Activated B cell treated with CpG ODN at 0.5 μM for 24 hours (primary cell): ENCODE results near the gene CHMP2A. TPM values are rescaled to one million over a fixed set of nuclear protein-coding genes. Genes with fewer than 3 reads are reported as not detected.
"Not testable (repeated sequence)": the region's sequence is repeated elsewhere in the genome, so short reads cannot be mapped to it uniquely, and the experiment has no call there.

Experiments
- ATAC-seq: fragments of 200-7000 bp; cut with Tn5 transposase; one replicate; pipeline ENCODE4 v1.10.0; 2021; ENCODE audit warnings: low read depth, mild to moderate bottlenecking, moderate library complexity
- CTCF ChIA-PET: fragments of 350-600 bp; sonication (Branson Sonifier 250); formaldehyde crosslinking; loops from one replicate; lab custom pipeline; 2021; ENCODE audit warnings: antibody characterized with exemption; lab: Charles Lee
- POLR2A ChIA-PET: fragments of 350-600 bp; sonication (Branson Sonifier 250); formaldehyde crosslinking; loops from one replicate; lab custom pipeline; 2021; ENCODE audit warnings: antibody characterized with exemption; lab: Charles Lee
- DNase-seq: peaks from one replicate; pipeline ENCODE4 v3.0.0; 2022
- H3K27ac Mint-ChIP-seq: one replicate; pipeline ENCODE4 v1.8.0; 2020; ENCODE audit warnings: mixed read lengths
- H3K27me3 Mint-ChIP-seq: one replicate; pipeline ENCODE4 v1.8.0; 2021; ENCODE audit warnings: mixed read lengths
- H3K36me3 Mint-ChIP-seq: one replicate; pipeline ENCODE4 v1.8.0; 2021; ENCODE audit warnings: low read depth, mixed read lengths
- H3K4me1 Mint-ChIP-seq: one replicate; pipeline ENCODE4 v1.8.0; 2021; ENCODE audit warnings: mixed read lengths
- H3K4me3 Mint-ChIP-seq: one replicate; pipeline ENCODE4 v1.8.0; 2020; ENCODE audit warnings: mild to moderate bottlenecking, mixed read lengths
- H3K9me3 Mint-ChIP-seq: one replicate; pipeline ENCODE4 v1.8.0; 2020; ENCODE audit warnings: mixed read lengths
- intact Hi-C: fragments of 100-400 bp; cut with micrococcal nuclease; formaldehyde crosslinking; loops from one replicate; pipeline ENCODE4 v1.15.1; 2024
- total RNA-seq: library from RNA; stranded (reverse); gene quantifications from 2 replicates; pipeline ENCODE4 v1.2.3, GENCODE V29; 2022
- TF ChIP-seq, protein P1 (sequence below): fragments of 200-600 bp; IDR thresholded peaks from one replicate; pipeline ENCODE4 v1.8.0; 2022; ENCODE audit warnings: antibody characterized with exemption, mild to moderate bottlenecking

CHMP2A gene
- total RNA-seq, 1 donor from 2014 or later: 95.6 TPM

DNA sequence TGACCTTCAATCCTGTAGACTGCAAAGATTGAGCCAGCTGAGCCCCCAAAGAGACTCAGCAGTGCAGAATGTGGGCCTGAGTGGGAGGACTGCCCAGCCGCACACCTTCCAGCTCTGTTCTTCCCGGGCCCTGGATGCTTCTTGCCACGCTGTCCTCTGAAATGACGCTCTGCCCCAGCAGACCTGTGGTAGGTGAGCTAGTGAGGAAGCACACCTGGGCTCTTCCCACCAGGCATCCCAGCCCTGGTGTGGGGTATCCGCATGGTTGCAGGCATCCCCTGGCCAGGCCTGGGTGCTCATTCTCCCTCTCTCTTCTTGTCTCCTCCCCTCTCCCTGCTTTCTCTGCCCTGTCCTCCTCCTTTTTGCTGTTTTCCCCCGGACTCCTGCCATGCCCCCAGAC is 28.1 kb upstream of the CHMP2A start:
- POLR2A ChIA-PET: no interaction called here
- TF ChIP-seq, protein P1, sequence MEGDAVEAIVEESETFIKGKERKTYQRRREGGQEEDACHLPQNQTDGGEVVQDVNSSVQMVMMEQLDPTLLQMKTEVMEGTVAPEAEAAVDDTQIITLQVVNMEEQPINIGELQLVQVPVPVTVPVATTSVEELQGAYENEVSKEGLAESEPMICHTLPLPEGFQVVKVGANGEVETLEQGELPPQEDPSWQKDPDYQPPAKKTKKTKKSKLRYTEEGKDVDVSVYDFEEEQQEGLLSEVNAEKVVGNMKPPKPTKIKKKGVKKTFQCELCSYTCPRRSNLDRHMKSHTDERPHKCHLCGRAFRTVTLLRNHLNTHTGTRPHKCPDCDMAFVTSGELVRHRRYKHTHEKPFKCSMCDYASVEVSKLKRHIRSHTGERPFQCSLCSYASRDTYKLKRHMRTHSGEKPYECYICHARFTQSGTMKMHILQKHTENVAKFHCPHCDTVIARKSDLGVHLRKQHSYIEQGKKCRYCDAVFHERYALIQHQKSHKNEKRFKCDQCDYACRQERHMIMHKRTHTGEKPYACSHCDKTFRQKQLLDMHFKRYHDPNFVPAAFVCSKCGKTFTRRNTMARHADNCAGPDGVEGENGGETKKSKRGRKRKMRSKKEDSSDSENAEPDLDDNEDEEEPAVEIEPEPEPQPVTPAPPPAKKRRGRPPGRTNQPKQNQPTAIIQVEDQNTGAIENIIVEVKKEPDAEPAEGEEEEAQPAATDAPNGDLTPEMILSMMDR: no peak
- peaks cover 22% of the 10 kb centered on the region for H3K4me1 Mint-ChIP-seq
- H3K27me3 Mint-ChIP-seq: no peaks in the 10 kb centered on the region
- DNase-seq (no peak), ATAC-seq (no peak)
- no peak overlapping the region for H3K27ac Mint-ChIP-seq
- peaks cover 18% of the 10 kb centered on the region for H3K36me3 Mint-ChIP-seq
- H3K9me3 Mint-ChIP-seq: no peaks in the 10 kb centered on the region
- intact Hi-C loops: no loop called here
- no peak overlapping the region for H3K4me3 Mint-ChIP-seq
- CTCF ChIA-PET: no interaction called here

DNA sequence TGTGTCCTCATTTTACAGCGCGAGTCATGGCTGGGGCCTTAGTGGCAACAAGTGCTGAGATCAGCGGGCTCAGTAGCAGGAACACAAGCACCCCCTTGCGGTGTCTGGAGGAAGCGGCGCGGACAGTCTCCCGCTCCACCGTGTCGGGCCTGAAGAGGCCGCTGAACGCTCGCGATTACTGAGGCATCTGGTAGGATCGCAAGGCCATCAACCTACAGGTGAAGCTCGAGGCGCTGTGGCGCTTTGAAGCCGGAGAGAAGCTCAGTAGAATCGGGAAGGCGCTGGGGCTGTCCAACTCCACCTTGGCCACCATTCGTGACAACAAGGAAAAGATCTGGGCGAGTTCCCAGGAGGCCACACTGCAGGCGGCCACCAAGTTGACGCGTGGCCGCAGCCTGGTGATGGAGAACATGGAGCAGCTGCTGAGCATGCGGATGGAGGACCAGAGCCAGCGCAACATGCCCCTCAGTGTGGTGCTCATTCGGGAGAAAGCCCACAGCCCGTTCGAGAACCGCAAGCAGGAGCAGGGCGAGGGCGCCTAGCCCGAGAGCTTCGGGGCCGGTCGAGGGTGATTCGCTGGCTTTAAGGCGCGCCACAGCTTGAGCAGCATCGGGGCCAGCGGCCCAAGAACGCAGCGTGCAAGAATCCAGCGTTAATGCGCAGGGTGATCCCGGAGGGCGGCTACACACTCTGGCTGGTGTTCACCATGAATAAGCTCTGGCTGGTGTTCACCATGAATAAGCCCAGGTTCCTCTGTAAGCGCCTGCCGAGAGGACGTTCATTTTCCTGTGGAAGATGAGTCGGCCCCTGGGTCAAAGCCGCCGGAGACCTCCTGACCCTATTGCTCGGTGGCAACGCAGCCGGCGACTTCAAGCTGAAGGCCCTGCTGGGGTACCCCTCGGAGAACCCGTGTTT is 26.6 kb upstream of the CHMP2A start:
- POLR2A ChIA-PET: interaction anchor here (1.0 to 2.2 kb wide), 5 partner anchors 22 to 68 kb away, joined by 4 to 17 read pairs (median 5); partner anchors contain the start of genes TRIM28, UBE2M and ZBTB45
- Mint-ChIP-seq H3K27ac (peak overlapping the region; percentile 41), H3K27me3 (no peaks in the 10 kb centered on the region), H3K9me3 (no peaks in the 10 kb centered on the region), H3K36me3 (peaks cover 18% of the 10 kb centered on the region), H3K4me3 (no peak overlapping the region), H3K4me1 (peaks cover 23% of the 10 kb centered on the region)
- TF ChIP-seq, protein P1: no peak
- ATAC-seq (peak; percentile 99), DNase-seq (peak; percentile 73)
- CTCF ChIA-PET: interaction anchor here (1.4 to 4.3 kb wide), 3 partner anchors 61 to 71 kb away, joined by 3 to 62 read pairs (median 14); partner anchors contain the start of gene ZBTB45
- intact Hi-C loops: loop anchor here (1.0 kb wide), 3 partner anchors 37 to 67 kb away; partner anchors contain the start of gene TRIM28

DNA sequence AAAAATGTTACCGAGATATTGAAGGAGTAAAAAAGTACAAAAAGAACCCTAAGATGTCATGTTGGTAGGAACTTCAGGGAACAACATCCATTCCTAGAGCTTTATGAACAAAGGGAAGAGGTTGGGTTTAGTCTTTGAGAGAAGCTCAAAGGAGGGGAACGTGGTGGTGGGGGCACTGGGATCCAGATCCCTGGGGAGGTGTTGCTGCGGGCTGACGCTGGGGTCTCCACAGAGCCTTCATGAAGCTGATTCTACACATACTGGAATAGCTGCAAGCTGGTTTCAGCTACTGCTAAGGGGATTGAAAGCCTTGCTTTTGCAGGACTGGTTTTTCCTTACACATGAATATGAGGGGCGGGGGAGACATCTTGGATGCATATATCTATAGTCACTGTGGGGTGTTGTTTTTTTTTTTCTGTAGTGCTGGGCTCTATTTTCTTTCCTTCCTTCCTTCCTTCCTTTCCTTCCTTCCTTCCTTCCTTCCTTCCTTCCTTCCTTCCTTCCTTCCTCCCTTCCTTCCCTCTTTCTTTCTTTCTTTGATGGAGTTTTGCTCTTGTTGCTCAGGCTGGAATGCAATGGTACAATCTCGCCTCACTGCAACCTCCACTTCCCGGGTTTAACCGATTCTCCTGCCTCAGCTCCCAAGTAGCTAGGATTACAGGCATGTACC is 24.7 kb upstream of the CHMP2A start:
- DNase-seq (no peak), ATAC-seq (no peak)
- no peak overlapping the region for H3K27ac Mint-ChIP-seq
- no peak overlapping the region for H3K4me3 Mint-ChIP-seq
- no peaks in the 10 kb centered on the region for H3K27me3 Mint-ChIP-seq
- intact Hi-C loops: no loop called here
- H3K9me3 Mint-ChIP-seq: no peaks in the 10 kb centered on the region
- peaks cover 18% of the 10 kb centered on the region for H3K36me3 Mint-ChIP-seq
- ChIA-PET CTCF (interaction anchor here (1.0 to 4.3 kb wide), 4 partner anchors 59 to 396 kb away, joined by 3 to 62 read pairs (median 3); partner anchors contain the start of gene ZBTB45), POLR2A (interaction anchor here (0.7 to 1.2 kb wide), 3 partner anchors 35 to 60 kb away, joined by 3 read pairs; partner anchors contain the start of gene ZBTB45)
- TF ChIP-seq, protein P1: no peak
- H3K4me1 Mint-ChIP-seq: peaks cover 36% of the 10 kb centered on the region

DNA sequence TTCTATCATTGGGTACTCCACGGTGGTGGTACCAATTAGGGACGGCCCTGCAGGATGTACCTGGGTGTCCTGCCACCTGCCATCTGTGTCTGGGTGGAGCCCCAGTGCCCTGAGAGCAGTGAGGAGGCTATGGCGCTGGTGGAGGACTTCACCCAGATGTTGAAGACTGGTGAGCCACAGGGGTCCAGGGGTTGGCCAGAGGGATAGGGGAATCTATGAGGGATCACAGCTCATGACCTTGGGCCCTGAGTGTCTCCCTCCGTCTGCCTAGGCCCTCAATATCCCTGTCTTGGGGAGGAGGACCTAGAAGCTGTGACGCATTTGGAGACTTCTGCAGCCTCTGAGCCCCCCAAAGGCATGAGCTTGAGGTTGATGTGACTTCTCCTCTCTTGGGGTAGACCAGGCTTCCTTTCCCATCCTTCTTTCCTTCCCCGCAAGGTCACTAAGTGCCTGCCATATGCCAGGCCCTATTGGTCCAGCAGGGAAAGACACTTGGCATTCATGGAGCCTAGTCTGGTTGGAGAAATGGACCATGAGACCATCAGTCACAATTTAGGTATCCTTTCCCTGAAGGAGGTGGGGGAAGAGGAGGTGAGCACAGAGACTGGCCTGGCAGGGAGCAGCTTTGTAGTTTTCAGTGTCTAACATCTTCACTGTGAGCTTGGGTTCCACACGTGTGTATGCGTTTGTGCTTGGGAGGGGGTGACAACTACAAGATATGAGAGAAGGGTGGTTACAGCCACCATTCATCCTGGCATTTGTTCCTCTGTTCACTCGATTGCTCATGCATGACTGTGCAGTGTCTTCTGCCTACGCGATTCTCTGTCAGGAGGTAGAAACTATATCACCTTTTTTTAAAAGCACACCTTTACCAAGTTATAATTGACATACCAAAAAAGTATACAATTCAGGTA is 23.4 kb upstream of the CHMP2A start:
- H3K27me3 Mint-ChIP-seq: no peaks in the 10 kb centered on the region
- POLR2A ChIA-PET: interaction anchor here (1.5 kb wide), 1 partner anchor 59 kb away, joined by 3 read pairs; the partner anchor contains the start of gene ZBTB45
- peak overlapping the region; percentile 39 for H3K27ac Mint-ChIP-seq
- peaks cover 20% of the 10 kb centered on the region for H3K36me3 Mint-ChIP-seq
- TF ChIP-seq, protein P1: no peak
- H3K4me3 Mint-ChIP-seq: peak overlapping the region; percentile 19
- DNase-seq (no peak), ATAC-seq (no peak)
- peaks cover 49% of the 10 kb centered on the region for H3K4me1 Mint-ChIP-seq
- H3K9me3 Mint-ChIP-seq: no peaks in the 10 kb centered on the region
- intact Hi-C loops: no loop called here
- CTCF ChIA-PET: interaction anchor here (1.0 to 4.3 kb wide), 3 partner anchors 58 to 64 kb away, joined by 3 to 62 read pairs (median 3); partner anchors contain the start of gene ZBTB45

DNA sequence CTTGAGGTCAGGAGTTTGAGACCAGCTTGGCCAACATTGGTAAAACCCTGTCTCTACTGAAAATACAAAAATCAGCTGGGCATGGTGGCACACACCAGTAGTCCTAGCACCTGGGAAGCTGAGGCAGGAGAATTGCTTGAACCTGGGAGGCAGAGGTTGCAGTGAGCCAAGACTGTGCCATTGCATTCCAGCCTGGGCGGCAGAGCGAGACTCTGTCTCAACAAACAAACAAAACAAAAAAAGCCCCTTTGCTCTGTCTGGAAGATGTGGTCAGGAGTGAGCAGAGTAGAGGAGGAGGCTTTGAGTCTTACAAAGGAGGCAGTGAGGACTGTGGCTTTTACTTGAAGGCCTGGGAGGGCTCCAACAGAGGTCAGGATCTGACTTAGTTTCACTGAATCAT is 22.7 kb upstream of the CHMP2A start:
- Mint-ChIP-seq H3K4me1 (peaks cover 52% of the 10 kb centered on the region), H3K36me3 (peaks cover 18% of the 10 kb centered on the region)
- H3K4me3 Mint-ChIP-seq, ATAC-seq, H3K9me3 Mint-ChIP-seq, H3K27ac Mint-ChIP-seq, H3K27me3 Mint-ChIP-seq, CTCF ChIA-PET, DNase-seq, intact Hi-C loops: not testable (repeated sequence)
- POLR2A ChIA-PET: interaction anchor here (1.5 kb wide), 1 partner anchor 58 kb away, joined by 3 read pairs; the partner anchor contains the start of gene ZBTB45
